Breast epithelium (tissue), 4 donors: Measurements from ENCODE around the gene SMIM41. TPM values are rescaled to one million over a fixed set of nuclear protein-coding genes. Genes with fewer than 3 reads are reported as not detected.

Source experiments
- DNase-seq, 2 donors: peaks; one replicate each; pipeline ENCODE4 v3.0.0-alpha.2; 2019; ENCODE audit warnings: low spot score in 2 of 2
- H3K27ac ChIP-seq, 2 donors: fragments of 200-600 bp; sonication (generic) in 1 of 2; one replicate each; pipeline ENCODE4 v1.5.1; 2016 to 2019; ENCODE audit warnings: mild to moderate bottlenecking in 1 of 2
- H3K27me3 ChIP-seq, 2 donors: fragments of 200-600 bp; sonication (generic) in 1 of 2; one replicate each; pipeline versions ENCODE4 v1.5.1 to v1.6.0; 2017 to 2019; ENCODE audit warnings: control low read depth in 1 of 2, mild to moderate bottlenecking in 1 of 2
- H3K36me3 ChIP-seq: fragments of 200-600 bp; one replicate; pipeline ENCODE4 v1.5.1; 2019
- H3K4me1 ChIP-seq, 2 donors: fragments of 200-600 bp; sonication (generic); one replicate each; pipeline ENCODE4 v1.5.1; 2016 to 2019; ENCODE audit warnings: control low read depth in 1 of 2
- H3K4me3 ChIP-seq, 3 donors: fragments of 200-600 bp; sonication (generic); 1 replicate in 2 of 3; 2 replicates in 1 of 3; pipeline ENCODE4 v1.5.1; 2016 to 2019; ENCODE audit warnings: mild to moderate bottlenecking in 3 of 3, moderate library complexity in 2 of 3
- H3K9me3 ChIP-seq, 2 donors: fragments of 200-600 bp; sonication (generic) in 1 of 2; one replicate each; pipeline ENCODE4 v1.5.1; 2016 to 2019; ENCODE audit warnings: control low read depth in 1 of 2
- CTCF ChIP-seq, 3 donors: fragments of 450-650 bp; IDR thresholded peaks; one replicate each; pipeline ENCODE4 v1.5.1; 2016 to 2017; ENCODE audit warnings: antibody characterized with exemption in 3 of 3, mild to moderate bottlenecking in 3 of 3, moderate library complexity in 3 of 3
- POLR2A ChIP-seq: fragments of 450-650 bp; IDR thresholded peaks from one replicate; pipeline ENCODE4 v1.6.1; 2016; ENCODE audit warnings: antibody characterized with exemption, mild to moderate bottlenecking, moderate library complexity
- POLR2AphosphoS5 ChIP-seq, 3 donors: sonication (generic); formaldehyde crosslinking; IDR thresholded peaks; one replicate each; pipeline ENCODE4 v1.6.1; 2017; ENCODE audit warnings: antibody characterized with exemption in 3 of 3
- intact Hi-C: fragments of 100-400 bp; cut with DNase I; formaldehyde crosslinking; loops from one replicate; pipeline ENCODE4 v1.15.1; 2023; ENCODE audit warnings: low total_unique reads
- total RNA-seq, 3 donors: library from RNA; depleted of rRNA; stranded (reverse); fragments of >200 nt; gene quantifications; one replicate each; pipeline ENCODE4 v1.1.0, GENCODE V29; 2016

The SMIM41 gene
- total RNA-seq, 3 donors from 2014 or later: 1.3 TPM; not detected in 2

- Histone ChIP-seq H3K4me1 (peaks cover 0 to 6% of the 10 kb centered on the region in 2 donors), H3K36me3 (no peaks in the 10 kb centered on the region), H3K27me3 (no peaks in the 10 kb centered on the region), H3K9me3 (no peaks in the 10 kb centered on the region), H3K27ac (peak overlapping the region; percentile 68 to 82), H3K4me3 (no peak overlapping the region)
- TF ChIP-seq POLR2AphosphoS5 (IDR thresholded peaks at IDR 0.05): peak in 1 of 3 donors; percentile 18
- no peak for TF ChIP-seq POLR2A
- TF ChIP-seq CTCF (IDR thresholded peaks at IDR 0.05): no peak
- peak; percentile 17 to 48 for DNase-seq
- intact Hi-C loops: no loop called here
Observed at GRCh38 chr12:52126605-52127578, 47.4 kb downstream of the SMIM41 start.

- no peaks in the 10 kb centered on the region for H3K36me3 ChIP-seq
- no peaks in the 10 kb centered on the region for H3K27me3 ChIP-seq
- TF ChIP-seq POLR2AphosphoS5 (IDR thresholded peaks at IDR 0.05) (no peak), CTCF (IDR thresholded peaks at IDR 0.05) (no peak), POLR2A (no peak)
- H3K27ac ChIP-seq: no peak overlapping the region
- H3K4me3 ChIP-seq: no peak overlapping the region
- no peaks in the 10 kb centered on the region for H3K9me3 ChIP-seq
- H3K4me1 ChIP-seq: peaks cover 0 to 6% of the 10 kb centered on the region in 2 donors
- peak in 1 of 2 donors; percentile 47 for DNase-seq
- intact Hi-C loops: no loop called here
Observed at GRCh38 chr12:52127683-52128450, 48.4 kb downstream of the SMIM41 start.

GRCh38 chr12:52130711-52131110 lies 51.2 kb downstream of the SMIM41 start:
- H3K9me3 ChIP-seq: no peaks in the 10 kb centered on the region
- no peaks in the 10 kb centered on the region for H3K36me3 ChIP-seq
- DNase-seq: peak; percentile 15 to 46
- H3K4me3 ChIP-seq: no peak overlapping the region
- H3K4me1 ChIP-seq: peaks cover 0 to 1% of the 10 kb centered on the region in 2 donors
- no peaks in the 10 kb centered on the region for H3K27me3 ChIP-seq
- H3K27ac ChIP-seq: no peak overlapping the region
- TF ChIP-seq POLR2AphosphoS5 (IDR thresholded peaks at IDR 0.05): no peak
- TF ChIP-seq POLR2A: no peak
- no peak for TF ChIP-seq CTCF (IDR thresholded peaks at IDR 0.05)
- intact Hi-C loops: no loop called here

- peak in 1 of 2 donors; percentile 13 for DNase-seq
- intact Hi-C loops: no loop called here
- no peaks in the 10 kb centered on the region for H3K4me1 ChIP-seq
- H3K9me3 ChIP-seq: no peaks in the 10 kb centered on the region
- H3K36me3 ChIP-seq: no peaks in the 10 kb centered on the region
- H3K27me3 ChIP-seq: no peaks in the 10 kb centered on the region
- no peak overlapping the region for H3K4me3 ChIP-seq
- no peak overlapping the region for H3K27ac ChIP-seq
- TF ChIP-seq POLR2A: no peak
Observed at GRCh38 chr12:52132754-52133161, 53.3 kb downstream of the SMIM41 start.

- Histone ChIP-seq H3K27ac (no peak overlapping the region), H3K4me3 (no peak overlapping the region), H3K4me1 (no peaks in the 10 kb centered on the region), H3K9me3 (no peaks in the 10 kb centered on the region), H3K27me3 (no peaks in the 10 kb centered on the region), H3K36me3 (no peaks in the 10 kb centered on the region)
- no peak for DNase-seq
- TF ChIP-seq POLR2AphosphoS5 (IDR thresholded peaks at IDR 0.05) (no peak), POLR2A (no peak), CTCF (IDR thresholded peaks at IDR 0.05) (no peak)
- intact Hi-C loops: loop anchor here (2.0 to 5.0 kb wide), 2 partner anchors 15 to 450 kb away; no protein-coding TSS in a partner anchor
Observed at GRCh38 chr12:52137746-52138145, 58.2 kb downstream of the SMIM41 start.
